Lower leg skin (tissue), 3 donors: Measurements from ENCODE around the gene PKM.

Experiments used
- CTCF ChIP-seq, 3 donors: fragments of 450-650 bp; IDR thresholded peaks; one replicate each; pipeline ENCODE4 v1.5.1; 2016; ENCODE audit warnings: antibody characterized with exemption in 3 of 3, mild to moderate bottlenecking in 3 of 3, moderate library complexity in 2 of 3
- POLR2A ChIP-seq, 2 donors: fragments of 450-650 bp; IDR thresholded peaks; one replicate each; pipeline ENCODE4 v1.6.1; 2016 to 2017; ENCODE audit warnings: antibody characterized with exemption in 2 of 2, mild to moderate bottlenecking in 1 of 2, moderate library complexity in 1 of 2

- TF ChIP-seq CTCF (IDR thresholded peaks at IDR 0.05) (no peak), POLR2A (IDR thresholded peaks at IDR 0.05) (no peak)
Observed at GRCh38 chr15:72278737-72279136, 47.7 kb upstream of the PKM start.
